ENCODE measurements around the gene SNED1.

Gene SNED1

GRCh38 chr2:240992572-240993291, 5.7 kb upstream of the SNED1 start:
- DNase-seq, result no peak

DNA sequence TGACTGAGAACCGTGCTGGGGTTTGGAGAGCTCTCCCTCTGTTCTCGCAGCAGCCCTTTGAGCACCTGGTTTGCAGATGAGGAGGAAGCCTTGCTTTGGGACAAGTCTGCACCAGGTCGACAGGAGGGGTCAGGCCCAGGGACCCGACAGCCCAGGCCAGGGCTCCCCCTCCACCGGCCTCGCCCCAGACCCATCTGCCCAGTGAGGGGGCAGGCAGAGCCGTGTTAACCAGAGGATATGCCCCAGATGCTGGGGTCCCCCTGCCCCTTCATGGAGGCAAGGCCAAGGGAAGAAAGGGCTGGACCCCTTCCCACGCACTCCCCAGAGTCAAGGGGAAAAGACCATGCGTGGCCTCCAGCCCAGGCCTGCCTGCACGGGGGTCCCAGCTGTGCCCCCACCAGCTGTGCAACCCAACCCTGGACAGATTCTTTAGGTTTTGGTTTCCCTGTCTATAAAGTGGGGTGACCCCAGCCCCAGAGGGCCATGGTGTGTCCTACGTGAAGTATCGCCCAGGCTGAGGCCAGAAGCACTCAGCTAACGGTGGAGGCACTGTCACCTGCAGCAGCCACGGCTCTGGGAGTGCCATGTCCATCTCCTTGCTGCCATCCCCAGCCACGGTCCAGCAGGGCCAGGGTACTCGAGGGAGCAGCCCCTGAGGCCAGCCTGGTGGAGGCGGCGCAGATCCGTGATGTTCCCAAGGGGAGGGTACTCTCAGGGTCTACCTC, 4.8 kb upstream of the SNED1 start:
- DNase-seq, result no peak

GRCh38 chr2:240994171-240994896, 4.1 kb upstream of the SNED1 start:
- no peak for DNase-seq

DNA sequence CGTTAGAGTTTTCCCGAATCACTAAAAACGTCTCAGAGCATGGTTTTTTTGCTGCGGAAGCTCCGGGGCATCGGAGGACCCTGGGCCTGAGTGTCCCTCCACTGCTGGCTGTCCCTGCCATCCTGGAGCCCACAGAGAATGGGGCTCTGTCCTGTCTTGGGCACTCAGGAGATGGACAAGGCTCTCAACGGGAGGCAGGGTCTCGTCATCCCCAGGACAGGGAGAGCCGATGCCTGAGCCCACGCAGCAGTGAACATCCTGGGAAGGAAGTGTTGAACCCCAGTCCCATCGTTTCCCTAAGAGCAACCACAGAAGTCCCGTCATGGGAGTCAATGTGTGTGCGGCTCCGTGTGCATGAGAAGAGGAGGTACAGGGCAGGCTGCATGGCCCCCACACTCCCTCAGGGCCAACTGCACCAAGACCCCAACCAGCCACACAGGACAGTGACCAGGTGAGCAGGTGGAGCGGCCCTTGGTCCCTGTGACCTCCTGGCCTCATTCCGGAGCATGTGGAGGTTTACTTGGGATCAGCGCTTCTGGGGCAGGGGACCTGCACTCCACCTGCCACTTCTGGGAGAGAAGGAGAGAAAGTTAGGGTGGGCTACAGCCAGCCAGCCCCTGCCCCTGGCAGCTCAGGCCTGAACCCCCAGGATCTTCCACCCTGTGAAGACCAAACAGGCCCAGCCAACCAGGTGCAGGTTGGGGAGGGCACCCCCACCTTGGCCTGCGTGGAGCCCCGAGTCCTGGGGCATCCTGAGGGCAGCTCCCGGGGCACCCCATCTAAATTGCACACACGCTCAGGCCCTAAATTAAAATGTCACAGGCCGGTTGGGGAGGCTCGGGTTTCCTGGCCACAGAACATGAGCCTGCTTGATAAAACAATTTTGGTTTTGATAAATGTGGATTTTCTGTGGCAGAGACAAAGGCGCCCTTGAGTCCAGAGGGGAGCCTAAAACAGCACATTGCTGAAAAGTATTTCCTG, 3.1 kb upstream of the SNED1 start:
- DNase-seq, result no peak

GRCh38 chr2:240996161-240996833, 2.1 kb upstream of the SNED1 start:
- DNase-seq, result no peak

GRCh38 chr2:240996834-240997140, 1.6 kb upstream of the SNED1 start:
- DNase-seq, result no peak

GRCh38 chr2:240997141-240997855, 1.1 kb upstream of the SNED1 start:
- DNase-seq, result no peak

DNA sequence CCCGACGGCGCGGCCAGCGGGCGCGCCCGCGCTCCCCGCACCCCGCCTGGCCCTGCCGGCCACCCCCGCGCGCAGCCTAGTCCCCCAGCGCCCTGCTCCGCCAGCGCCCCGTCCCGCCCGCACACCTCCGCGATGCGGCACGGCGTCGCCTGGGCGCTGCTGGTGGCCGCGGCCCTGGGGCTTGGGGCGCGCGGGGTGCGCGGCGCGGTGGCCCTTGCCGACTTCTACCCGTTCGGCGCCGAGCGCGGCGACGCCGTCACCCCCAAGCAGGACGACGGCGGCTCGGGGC, 232 bp downstream of the SNED1 start:
- DNase-seq, result no peak

DNA sequence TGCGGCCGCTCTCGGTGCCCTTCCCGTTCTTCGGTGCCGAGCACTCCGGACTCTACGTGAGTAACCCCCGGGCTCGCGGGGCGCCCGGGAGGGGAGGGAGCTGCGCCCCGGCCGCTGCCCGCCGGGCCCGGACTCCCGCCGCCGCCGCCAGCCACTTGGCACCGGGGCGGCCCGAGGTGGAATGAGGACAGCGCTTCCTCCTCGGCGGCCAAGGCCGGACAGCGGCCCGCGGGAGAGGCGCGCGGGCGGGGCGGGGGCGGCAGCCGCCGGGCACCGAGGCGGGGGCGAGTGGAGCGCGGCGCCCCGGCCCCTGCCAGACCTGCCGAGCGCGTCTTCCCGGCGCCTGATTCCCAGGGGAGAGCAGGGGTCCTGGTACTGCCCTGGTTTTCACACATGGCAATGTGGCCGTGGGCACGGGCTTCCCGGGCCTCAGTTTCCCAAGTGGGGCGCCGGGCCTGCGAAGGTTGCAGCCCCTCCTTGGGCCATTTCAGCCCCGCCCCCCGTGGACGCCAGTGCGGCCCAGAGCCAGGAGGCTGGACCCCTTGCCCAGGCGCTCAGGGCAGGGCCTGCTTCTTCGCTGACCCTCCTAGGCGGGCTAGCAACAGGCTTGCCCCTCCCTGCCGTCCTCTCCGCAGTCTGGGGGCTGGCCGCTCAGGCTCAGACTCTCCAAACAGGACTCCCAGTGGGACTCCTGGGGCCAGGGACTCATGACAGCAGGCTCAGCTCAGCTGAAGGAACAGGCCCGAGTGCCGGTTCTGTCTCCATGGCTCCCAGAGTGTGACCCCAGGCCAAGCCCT, 775 bp downstream of the SNED1 start:
- DNase-seq, result no peak

- DNase-seq, result no peak
Observed at GRCh38 chr2:240999873-241000541, 1.6 kb downstream of the SNED1 start.

- DNase-seq, result no peak
Observed at GRCh38 chr2:241000831-241001321, 2.5 kb downstream of the SNED1 start.

DNA sequence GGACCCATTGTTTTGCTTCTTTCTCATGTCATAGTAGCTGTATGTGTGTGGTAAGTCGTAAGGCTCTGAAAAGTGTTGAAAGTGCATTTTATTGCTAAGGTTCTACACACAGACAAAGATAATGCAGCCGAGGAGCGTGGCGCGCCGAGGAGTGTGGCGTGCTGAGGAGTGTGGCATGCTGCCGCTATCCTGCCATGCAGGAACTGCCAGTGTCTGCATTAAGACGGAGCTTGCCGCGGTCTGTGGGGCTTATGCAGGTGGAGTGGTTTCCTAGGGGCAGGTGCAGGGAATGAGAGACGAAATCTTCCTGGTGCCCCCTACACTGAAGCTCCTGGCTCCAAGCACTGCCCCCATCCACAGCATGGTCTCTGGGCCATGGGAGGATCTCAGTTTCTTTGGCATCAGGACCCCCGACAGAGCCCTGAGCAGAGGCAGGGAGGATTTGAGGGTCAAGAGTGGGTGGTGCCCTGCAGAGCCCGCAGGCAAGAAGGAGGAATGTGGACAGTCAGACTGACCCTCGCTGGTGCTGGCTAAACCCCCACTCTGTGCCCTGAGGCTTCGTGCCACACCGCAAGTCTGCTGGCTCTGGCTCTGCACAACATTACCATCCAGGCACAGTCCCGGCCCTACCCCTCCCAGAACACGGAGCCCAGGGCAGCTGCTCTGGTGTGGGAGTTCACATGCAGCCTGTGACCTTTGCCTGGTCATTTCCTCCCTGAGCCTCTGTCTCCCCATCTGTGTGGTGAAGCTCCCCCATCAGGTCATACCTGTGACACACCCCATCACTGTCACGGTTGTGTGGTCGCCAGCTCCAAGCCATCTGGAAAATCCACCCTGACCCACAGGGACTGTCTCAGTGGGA, 3.2 kb downstream of the SNED1 start:
- DNase-seq, result no peak

DNA sequence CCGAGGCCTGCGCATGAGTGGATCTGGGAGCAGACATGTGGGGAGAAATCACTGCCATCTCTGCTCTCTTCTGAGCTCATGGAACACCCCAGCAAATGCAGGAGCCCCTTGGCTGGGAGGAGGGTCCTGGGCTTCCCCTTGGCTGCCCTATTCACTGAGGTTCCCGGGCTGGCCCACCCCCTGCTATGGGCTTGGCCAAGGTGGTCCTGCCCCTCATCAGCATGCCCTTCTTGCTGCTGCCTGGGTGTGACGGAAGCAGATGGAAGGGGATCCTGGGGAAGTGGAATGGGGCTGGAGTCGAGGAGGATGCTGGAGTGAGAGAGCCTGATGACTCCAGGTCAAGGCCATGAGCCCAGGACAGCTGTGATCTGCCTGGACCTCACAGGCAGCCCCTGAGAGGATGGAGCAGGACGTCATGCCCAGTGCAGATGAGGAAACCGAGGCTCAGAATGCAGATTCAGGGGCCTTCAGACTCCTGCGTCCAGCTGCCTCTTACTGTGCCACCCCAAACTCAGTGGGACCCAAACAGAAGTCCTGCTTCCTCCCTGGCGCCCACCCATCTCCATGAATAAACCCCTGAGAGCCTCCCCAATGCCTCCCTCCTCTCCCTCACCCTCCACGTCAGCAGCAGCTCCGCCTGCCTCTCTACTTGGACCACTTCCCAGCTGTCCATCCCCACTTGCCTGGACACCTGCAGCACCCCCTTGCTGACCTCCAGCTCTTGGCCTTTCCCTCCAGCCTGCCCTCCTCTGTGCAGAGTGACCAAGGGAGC, 4.0 kb downstream of the SNED1 start:
- no peak for DNase-seq

DNA sequence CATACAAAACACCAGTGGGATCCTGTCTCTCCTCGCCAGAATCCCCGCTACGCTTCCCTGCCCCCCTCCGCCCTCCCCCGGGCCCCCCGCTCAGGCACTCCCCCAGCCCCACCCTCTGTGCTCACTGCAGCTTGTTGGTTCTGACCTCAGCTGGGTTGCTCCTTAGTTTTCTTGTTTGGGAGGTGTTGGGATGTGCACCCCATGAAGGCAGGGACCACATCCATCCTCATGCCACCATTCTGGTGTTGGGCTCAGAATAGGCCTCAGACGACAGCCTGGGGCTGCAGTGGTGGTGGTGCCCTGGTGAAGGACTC, 4.6 kb downstream of the SNED1 start:
- DNase-seq, result no peak

- no peak for DNase-seq
Observed at GRCh38 chr2:241003369-241003768, 5.0 kb downstream of the SNED1 start.

- no peak for DNase-seq
Observed at GRCh38 chr2:241003830-241004564, 5.6 kb downstream of the SNED1 start.

GRCh38 chr2:241005569-241005968, 7.2 kb downstream of the SNED1 start:
- DNase-seq, result no peak

DNA sequence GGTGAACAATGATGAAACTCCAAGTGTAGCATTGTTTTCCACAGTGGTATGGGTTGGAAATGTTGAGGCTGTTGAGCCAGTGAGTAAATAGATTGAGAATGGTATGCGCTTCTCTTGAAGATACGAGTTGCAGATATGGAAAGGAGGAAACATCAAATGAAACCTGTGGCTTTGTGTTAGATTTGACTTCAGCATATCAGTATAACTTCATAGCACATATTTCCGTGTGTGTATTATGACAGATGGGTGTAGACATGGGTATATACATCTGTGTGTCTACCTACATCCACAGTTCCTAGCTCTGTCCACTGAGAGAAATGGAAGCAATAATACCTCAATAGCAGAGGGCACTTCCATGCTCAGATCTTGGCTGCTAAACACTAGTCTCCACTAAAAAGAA, 8.0 kb downstream of the SNED1 start:
- no peak for DNase-seq
